ENCODE measurements around the gene OPCML. TPM values are rescaled to one million over a fixed set of nuclear protein-coding genes. Genes with fewer than 3 reads are reported as not detected.

The OPCML gene
- total and polyA plus RNA-seq, 2 donors (not counting 1 experiment from before 2014, with no cell fraction given), result 0.99 to 2.8 TPM

- DNase-seq (ENCODE audit: low read depth in 2 of 2), result no peak
- Histone ChIP-seq H4K20me1 (ENCODE audit: control insufficient read depth, extremely low read depth, insufficient read depth, low read length) (no peaks in the 10 kb centered on the region), H2AFZ (ENCODE audit: low read length) (no peak overlapping the region), H3K27ac (ENCODE audit: insufficient read depth, low read length) (no peak overlapping the region), H3K4me3 (replicated peaks in 1 of 4; ENCODE audit: control extremely low read depth in 1 of 4, insufficient read depth in 1 of 4, low read depth in 3 of 4, low read length in 4 of 4) (no peak overlapping the region), H3K4me2 (ENCODE audit: extremely low read depth, insufficient read depth, low read length) (no peak overlapping the region), H3K79me2 (ENCODE audit: control insufficient read depth, insufficient read depth, low read length) (no peaks in the 10 kb centered on the region), H3K4me1 (ENCODE audit: control insufficient read depth, extremely low read depth, insufficient read depth, low read length) (no peaks in the 10 kb centered on the region), H3K9me3 (ENCODE audit: control insufficient read depth, insufficient read depth, low read depth, low read length) (no peaks in the 10 kb centered on the region), H3K27me3 (ENCODE audit: control insufficient read depth, insufficient read depth, low read length) (no peaks in the 10 kb centered on the region), H3K36me3 (ENCODE audit: control insufficient read depth, insufficient read depth, low read length) (no peaks in the 10 kb centered on the region), H3K9ac (ENCODE audit: insufficient read depth, low read length) (no peak overlapping the region)
- TF ChIP-seq CTCF (conservative IDR thresholded peaks at IDR 0.05 in 1 of 2, IDR thresholded peaks at IDR 0.05 in 1 of 2; ENCODE audit: low read depth in 1 of 2, low read length in 2 of 2) (no peak), EZH2 (IDR thresholded peaks at IDR 0.05; ENCODE audit: low read length, missing control alignments) (no peak)
Observed at GRCh38 chr11:133521502-133521901, 10.8 kb downstream of the OPCML start.

GRCh38 chr11:133520707-133521106 is 11.6 kb downstream of the OPCML start:
- no peak for TF ChIP-seq EZH2 (IDR thresholded peaks at IDR 0.05; ENCODE audit: low read length, missing control alignments)
- TF ChIP-seq CTCF (conservative IDR thresholded peaks at IDR 0.05 in 1 of 2, IDR thresholded peaks at IDR 0.05 in 1 of 2; ENCODE audit: low read depth in 1 of 2, low read length in 2 of 2), result no peak
- H3K9me3 ChIP-seq (ENCODE audit: control insufficient read depth, insufficient read depth, low read depth, low read length), result no peaks in the 10 kb centered on the region
- no peaks in the 10 kb centered on the region for H3K27me3 ChIP-seq (ENCODE audit: control insufficient read depth, insufficient read depth, low read length)
- no peak overlapping the region for H3K27ac ChIP-seq (ENCODE audit: insufficient read depth, low read length)
- no peak overlapping the region for H3K4me3 ChIP-seq (replicated peaks in 1 of 4; ENCODE audit: control extremely low read depth in 1 of 4, insufficient read depth in 1 of 4, low read depth in 3 of 4, low read length in 4 of 4)
- no peaks in the 10 kb centered on the region for H4K20me1 ChIP-seq (ENCODE audit: control insufficient read depth, extremely low read depth, insufficient read depth, low read length)
- H3K9ac ChIP-seq (ENCODE audit: insufficient read depth, low read length), result no peak overlapping the region
- DNase-seq (ENCODE audit: low read depth in 2 of 2), result no peak
- H3K4me2 ChIP-seq (ENCODE audit: extremely low read depth, insufficient read depth, low read length), result no peak overlapping the region
- H2AFZ ChIP-seq (ENCODE audit: low read length), result no peak overlapping the region
- no peaks in the 10 kb centered on the region for H3K4me1 ChIP-seq (ENCODE audit: control insufficient read depth, extremely low read depth, insufficient read depth, low read length)
- no peaks in the 10 kb centered on the region for H3K36me3 ChIP-seq (ENCODE audit: control insufficient read depth, insufficient read depth, low read length)
- H3K79me2 ChIP-seq (ENCODE audit: control insufficient read depth, insufficient read depth, low read length), result no peaks in the 10 kb centered on the region

GRCh38 chr11:133519560-133519959 is 12.7 kb downstream of the OPCML start:
- H3K4me3 ChIP-seq (replicated peaks in 1 of 4; ENCODE audit: control extremely low read depth in 1 of 4, insufficient read depth in 1 of 4, low read depth in 3 of 4, low read length in 4 of 4), result no peak overlapping the region
- H3K27ac ChIP-seq (ENCODE audit: insufficient read depth, low read length), result no peak overlapping the region
- H3K4me1 ChIP-seq (ENCODE audit: control insufficient read depth, extremely low read depth, insufficient read depth, low read length), result no peaks in the 10 kb centered on the region
- no peaks in the 10 kb centered on the region for H3K27me3 ChIP-seq (ENCODE audit: control insufficient read depth, insufficient read depth, low read length)
- DNase-seq (ENCODE audit: low read depth in 2 of 2), result no peak
- H3K79me2 ChIP-seq (ENCODE audit: control insufficient read depth, insufficient read depth, low read length), result no peaks in the 10 kb centered on the region
- no peaks in the 10 kb centered on the region for H3K9me3 ChIP-seq (ENCODE audit: control insufficient read depth, insufficient read depth, low read depth, low read length)
- no peak for TF ChIP-seq EZH2 (IDR thresholded peaks at IDR 0.05; ENCODE audit: low read length, missing control alignments)
- no peak for TF ChIP-seq CTCF (conservative IDR thresholded peaks at IDR 0.05 in 1 of 2, IDR thresholded peaks at IDR 0.05 in 1 of 2; ENCODE audit: low read depth in 1 of 2, low read length in 2 of 2)
- H3K9ac ChIP-seq (ENCODE audit: insufficient read depth, low read length), result no peak overlapping the region
- H4K20me1 ChIP-seq (ENCODE audit: control insufficient read depth, extremely low read depth, insufficient read depth, low read length), result no peaks in the 10 kb centered on the region
- no peak overlapping the region for H2AFZ ChIP-seq (ENCODE audit: low read length)
- H3K4me2 ChIP-seq (ENCODE audit: extremely low read depth, insufficient read depth, low read length), result no peak overlapping the region
- no peaks in the 10 kb centered on the region for H3K36me3 ChIP-seq (ENCODE audit: control insufficient read depth, insufficient read depth, low read length)
